Adipose tissue (tissue), 3 donors: ENCODE data around the gene LIPC. TPM values are rescaled to one million over a fixed set of nuclear protein-coding genes. Genes with fewer than 3 reads are reported as not detected.

Source experiments
- H3K27ac ChIP-seq: one replicate; pipeline ENCODE4 v1.5.1; 2013; ENCODE audit warnings: low read depth, low read length
- WGBS, 3 donors: extraction: QIAGEN DNeasy Blood & Tissue Kit; methylation state at CpG; one replicate each; pipeline ENCODE4 v1.1.7; 2013; 5-methylcytosine and 5-hydroxymethylcytosine counted together
- polyA plus RNA-seq, 3 donors: library from polyadenylated mRNA; stranded (reverse); fragments of 200-250 nt; gene quantifications; one replicate each; pipeline ENCODE4 v1.2.3, GENCODE V29; 2013
- donor health status: healthy with polysubstance abuse.
- donor health status: Bipolar disorder and iron deficiency.
- donor health status: healthy.

LIPC gene
- polyA plus RNA-seq, 3 donors, result 0.28 to 0.56 (median 0.40) TPM

DNA sequence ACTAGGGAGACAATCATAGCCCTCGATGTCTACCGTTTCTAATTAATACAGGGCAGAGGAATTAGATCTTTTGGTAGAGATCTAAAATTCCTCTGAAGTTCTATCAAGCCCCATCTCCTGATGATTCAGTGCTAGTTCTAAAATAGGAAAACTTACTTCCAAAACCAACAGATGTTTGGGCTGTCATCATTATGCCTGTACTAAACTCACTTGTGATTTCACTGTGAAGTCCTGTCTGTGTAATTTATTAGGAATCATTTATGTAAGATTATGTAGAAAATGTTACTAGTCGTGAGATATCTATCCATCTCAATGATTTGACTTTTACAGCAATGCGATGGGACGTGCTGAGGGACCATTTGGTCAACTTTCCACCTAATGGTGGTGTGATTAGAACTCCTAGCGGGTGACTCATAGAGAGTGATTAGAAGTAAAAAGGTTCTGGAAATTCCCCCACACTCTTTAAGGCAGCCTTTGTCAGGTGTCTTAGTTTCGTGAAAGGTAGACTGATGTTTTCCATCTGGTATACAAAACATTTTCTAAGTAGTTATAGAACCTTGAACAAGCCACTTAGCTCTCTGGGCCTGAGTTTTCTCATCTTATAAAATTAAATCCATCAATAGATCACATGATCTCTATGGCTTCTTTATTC, 34.2 kb downstream of the LIPC start:
- no peak overlapping the region for H3K27ac ChIP-seq
- WGBS, 3 donors, result 90 to 94% (median 92%) methylated on average over 7 of the region's 7 CpGs

DNA sequence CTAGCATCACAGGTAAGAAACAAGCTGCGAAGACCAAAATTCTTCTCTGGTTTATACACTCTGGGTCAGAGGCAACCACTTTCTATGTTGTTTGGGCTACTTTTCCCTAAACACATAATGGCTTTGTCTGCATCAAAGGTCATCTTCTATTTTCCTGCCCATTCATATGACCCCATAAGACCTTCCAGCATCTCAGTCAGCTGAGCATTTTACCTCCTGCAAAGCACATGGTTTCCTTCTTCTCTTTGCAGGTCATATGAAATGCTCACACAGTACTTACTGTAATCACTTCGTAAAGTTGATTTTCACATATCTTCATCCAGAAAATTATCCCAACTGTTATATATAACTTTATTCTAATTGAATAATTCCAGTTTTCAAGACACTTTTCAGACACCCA, 34.8 kb downstream of the LIPC start:
- 97 to 100% (median 98%) methylated on average over 2 of the region's 2 CpGs for WGBS, 3 donors
- no peak overlapping the region for H3K27ac ChIP-seq

DNA sequence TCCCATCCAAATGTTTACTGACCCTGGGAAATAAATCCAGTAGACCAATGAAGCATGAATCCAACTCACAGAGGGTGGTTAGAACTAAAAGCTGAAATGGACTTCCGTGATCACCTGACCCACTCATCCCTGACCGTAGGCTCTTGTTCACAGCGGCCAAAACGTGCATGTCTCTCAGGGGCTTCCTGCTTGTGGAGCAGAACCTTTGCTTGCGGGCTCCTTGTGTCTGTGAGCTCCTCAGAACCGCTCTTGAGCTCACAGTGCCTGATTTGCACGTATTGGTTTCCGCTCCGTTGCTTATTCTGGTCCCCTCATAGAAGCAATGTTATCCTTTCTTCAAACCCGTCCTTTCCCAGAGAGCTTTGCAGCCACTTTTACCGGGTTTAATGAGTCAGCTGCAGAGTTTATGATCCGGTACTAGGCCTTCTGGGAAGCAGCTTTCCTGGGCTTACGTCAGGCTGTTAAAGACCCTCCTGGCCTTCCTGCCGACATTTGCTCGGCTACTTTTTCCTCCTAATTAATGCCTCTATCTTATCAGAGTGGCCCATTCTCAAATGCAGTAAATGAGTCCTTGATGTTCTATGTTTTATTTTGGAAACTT, 35.4 kb downstream of the LIPC start:
- WGBS, 3 donors, result 73 to 87% (median 78%) methylated on average over 15 of the region's 15 CpGs
- no peak overlapping the region for H3K27ac ChIP-seq

DNA sequence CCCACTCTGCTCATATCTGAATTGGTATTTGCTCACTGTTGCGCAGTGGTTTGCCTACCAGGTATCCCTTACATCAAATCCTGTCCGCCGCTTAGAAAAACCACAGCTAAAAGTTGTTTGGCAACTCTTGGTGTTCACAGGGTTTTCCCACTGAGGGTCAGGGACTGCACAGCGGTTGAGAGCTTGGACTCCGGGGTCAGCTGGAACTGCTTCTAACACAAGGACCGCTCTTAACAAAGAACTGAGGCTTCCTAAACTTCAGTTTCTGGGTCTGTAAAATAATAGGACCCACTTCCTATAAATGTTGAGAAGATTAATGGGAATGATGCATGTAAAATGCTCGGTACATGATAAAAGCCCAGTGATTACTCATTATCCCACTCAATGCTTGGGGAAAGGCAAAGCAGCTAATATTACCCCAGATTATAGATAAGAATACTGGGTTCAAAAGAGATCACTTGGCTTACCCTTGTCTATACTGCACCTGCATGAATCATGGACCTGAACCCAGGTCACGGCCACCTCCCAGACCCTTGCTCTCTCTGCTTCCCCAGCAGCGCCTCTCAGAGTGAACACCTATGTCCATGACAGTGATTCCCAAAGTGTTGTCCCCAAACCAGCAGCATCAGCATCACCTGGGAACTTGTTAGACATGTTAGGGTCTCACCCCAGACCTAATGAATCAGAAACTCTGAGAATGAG, 36.1 kb downstream of the LIPC start:
- H3K27ac ChIP-seq, result no peak overlapping the region
- WGBS, 3 donors, result 80 to 88% (median 86%) methylated on average over 9 of the region's 9 CpGs

DNA sequence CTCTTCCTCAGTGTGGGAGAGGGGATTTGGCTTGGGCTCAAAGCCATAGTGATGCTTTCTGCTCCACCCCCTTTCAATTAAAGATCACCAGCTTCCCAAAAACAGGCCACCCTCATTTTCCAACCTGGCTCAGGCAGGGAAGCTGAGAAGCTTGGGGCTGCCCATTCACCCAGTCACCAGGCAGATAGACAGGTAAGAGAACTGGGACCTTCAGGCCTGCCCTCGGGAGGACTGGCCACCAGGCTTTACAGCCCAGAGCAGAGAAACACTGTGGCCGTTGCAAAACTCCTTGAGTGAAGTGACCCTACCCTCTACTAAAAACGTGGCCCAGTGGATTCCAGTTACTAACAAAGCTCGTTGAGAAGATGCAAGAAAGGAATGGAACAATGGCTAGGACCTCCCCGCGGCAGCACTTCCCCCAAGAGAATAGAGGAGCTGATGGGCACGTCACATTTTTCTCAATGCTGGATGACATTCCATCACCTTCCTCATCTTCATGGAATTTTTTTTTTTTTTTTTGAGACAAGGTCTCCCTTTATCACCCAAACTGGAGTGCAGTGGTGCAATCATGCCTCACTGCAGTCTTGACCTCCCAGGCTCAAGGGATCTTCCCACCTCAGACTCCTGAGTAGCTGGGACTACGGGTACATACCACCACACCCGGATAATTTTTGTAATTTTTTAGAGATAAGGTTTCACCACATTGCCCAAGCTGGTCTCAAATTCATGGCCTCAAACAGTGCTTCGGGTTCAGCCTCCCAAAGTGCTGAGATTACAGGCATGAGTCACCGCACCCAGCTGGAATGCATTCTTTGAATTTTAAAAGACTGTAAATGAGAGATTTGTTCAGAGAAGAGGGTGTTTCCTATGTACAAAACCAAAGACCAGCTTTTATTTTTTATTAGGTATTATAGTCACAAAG, 37.9 kb downstream of the LIPC start:
- 72 to 83% (median 80%) methylated on average over 11 of the region's 11 CpGs for WGBS, 3 donors
- no peak overlapping the region for H3K27ac ChIP-seq

DNA sequence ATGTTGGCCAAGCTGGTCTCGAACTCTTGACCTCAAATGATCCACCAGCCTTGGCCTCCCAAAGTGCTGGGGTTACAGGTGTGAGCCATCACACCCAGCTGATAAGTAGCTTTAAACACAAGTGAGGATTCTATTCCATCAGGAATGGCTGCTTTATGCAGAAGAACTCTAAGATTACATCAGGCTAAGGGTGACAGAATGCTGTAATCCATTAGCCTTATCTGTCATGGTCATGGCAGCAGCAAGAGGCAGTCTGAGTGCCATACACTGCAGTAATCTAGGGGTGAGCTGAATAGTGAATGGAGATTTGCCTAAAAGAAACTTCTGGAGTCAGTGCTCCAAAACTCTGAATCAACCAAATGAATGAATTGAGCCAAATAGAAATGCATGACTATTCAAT, 39.6 kb downstream of the LIPC start:
- 90 to 100% (median 100%) methylated on average over 1 of the region's 1 CpG for WGBS, 3 donors

DNA sequence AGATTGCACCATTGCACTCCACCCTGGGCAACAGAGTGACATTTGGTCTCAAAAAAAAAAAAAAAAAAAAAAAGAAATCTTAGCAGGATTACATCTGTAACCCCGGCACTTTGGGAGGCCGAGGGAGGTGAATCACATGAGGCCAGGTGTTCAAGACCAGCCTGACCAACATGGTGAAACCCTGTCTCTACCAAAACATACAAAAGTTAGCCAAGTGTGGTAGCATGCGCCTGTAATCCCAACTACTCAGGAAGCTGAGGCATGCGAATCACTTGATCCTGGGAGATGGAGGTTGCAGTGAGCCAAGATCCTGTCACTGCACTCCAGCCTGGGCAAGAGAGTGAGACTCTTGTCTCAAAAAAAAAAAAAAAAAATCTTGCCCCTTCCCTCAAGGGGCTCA, 40.4 kb downstream of the LIPC start:
- 79 to 98% (median 89%) methylated on average over 4 of the region's 4 CpGs for WGBS, 3 donors
- no peak overlapping the region for H3K27ac ChIP-seq

More for the DNA sequence above, 39.6 kb downstream of the LIPC start:
- no peak overlapping the region for H3K27ac ChIP-seq

GRCh38 chr15:58472821-58473581, 41.2 kb downstream of the LIPC start:
- 44 to 71% (median 49%) methylated on average over 8 of the region's 8 CpGs for WGBS, 3 donors
- no peak overlapping the region for H3K27ac ChIP-seq

DNA sequence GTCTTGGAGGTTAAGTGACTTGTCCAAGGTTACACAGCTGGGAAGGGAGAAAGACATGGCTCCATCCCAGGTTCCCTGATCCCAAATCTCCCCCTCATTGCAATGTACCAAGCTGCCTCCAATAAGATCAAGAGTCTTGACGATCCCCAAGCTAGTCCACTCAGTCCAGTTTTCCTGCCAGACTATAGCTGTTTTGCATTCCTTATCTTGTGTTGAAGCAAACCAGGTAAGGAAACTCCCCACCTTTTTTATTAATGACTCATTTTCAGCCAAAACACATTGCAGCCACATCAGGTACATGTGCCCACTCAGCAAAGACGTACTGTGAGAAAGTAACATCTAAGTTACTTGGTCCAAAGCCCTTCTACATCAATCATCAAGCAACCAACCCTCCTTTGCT, 41.9 kb downstream of the LIPC start:
- WGBS, 3 donors, result 44 to 58% (median 46%) methylated on average over 2 of the region's 2 CpGs
- H3K27ac ChIP-seq, result no peak overlapping the region

DNA sequence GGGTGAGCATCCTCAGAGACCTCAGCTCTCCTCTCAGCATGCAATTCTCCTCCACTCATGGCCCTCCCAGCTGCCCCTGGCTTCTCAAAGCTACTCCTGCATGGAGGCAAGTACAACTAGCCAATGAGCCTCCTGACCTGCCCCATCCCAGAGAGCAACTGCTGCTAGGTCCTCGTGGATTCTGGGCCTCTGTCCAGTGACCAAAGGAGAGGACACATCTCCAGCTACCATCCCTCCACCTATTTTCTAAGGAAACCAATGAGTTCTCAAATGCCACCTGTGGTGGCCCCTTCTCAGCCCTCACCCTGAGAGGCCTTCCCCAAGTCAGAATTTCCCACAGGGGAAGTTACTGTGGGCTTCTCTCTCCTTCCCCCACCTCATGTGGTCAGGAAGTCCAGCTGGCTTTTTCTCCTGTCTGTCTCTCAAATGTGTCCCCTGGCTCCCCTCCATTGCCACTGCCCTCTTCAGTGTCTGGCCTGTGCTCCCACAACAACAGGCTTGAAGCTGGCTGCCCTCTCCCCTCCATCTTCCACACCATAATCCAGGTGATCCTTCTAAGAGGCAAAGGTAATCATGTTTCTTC, 43.0 kb downstream of the LIPC start:
- 70 to 90% (median 78%) methylated on average over 1 of the region's 1 CpG for WGBS, 3 donors
- H3K27ac ChIP-seq, result no peak overlapping the region

- 64 to 75% (median 67%) methylated on average over 7 of the region's 7 CpGs for WGBS, 3 donors
- H3K27ac ChIP-seq, result no peak overlapping the region
These were observed 44.1 kb downstream of the LIPC start for GRCh38 chr15:58475573-58476524.

- no peak overlapping the region for H3K27ac ChIP-seq
- WGBS, 3 donors, result 61 to 74% (median 71%) methylated on average over 10 of the region's 10 CpGs
These were observed 44.9 kb downstream of the LIPC start for GRCh38 chr15:58476525-58477162.

GRCh38 chr15:58477170-58477569, 45.4 kb downstream of the LIPC start:
- 10 to 63% (median 16%) methylated on average over 4 of the region's 4 CpGs for WGBS, 3 donors
- H3K27ac ChIP-seq, result no peak overlapping the region

GRCh38 chr15:58478035-58478434, 46.2 kb downstream of the LIPC start:
- 98 to 100% (median 98%) methylated on average over 3 of the region's 3 CpGs for WGBS, 3 donors
- H3K27ac ChIP-seq, result no peak overlapping the region

DNA sequence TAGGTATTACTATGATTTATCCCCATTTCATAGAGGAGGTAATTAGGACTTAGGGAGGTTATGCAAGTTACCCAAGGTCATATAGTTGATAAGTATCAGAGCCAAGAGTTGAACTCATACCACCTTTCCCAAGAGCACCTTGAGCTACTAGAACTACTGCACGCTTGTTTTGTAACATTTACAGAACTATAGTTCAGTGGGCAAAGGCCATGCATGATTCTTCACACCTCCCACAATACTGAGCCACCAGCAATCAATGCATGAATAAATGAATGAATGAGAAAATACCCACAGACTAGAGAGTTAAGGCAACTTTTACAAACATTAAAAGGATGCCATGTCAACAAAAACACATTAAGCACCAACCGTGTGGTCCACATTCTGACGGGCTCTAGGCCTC, 46.8 kb downstream of the LIPC start:
- 94 to 97% (median 96%) methylated on average over 3 of the region's 3 CpGs for WGBS, 3 donors
- no peak overlapping the region for H3K27ac ChIP-seq

DNA sequence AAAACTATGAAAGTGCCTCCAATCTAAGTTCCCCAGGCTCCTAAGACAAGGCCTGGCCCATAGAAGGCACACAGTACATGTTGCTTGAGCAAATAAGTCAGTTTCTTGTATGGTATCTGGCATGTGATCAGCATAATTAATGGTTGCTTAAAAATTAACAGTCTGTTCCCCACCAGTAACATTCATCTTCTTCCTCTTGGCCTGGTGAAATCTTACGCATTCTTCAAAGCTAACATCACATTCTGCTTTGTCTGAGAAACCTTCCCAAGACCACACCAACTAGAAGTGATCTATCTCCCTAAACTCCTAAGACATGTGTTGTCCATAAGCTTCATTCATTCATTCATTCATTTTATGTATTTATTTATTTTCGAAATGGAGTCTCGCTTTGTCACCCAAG, 48.1 kb downstream of the LIPC start:
- WGBS, 3 donors, result 91 to 99% (median 93%) methylated on average over 3 of the region's 3 CpGs
- no peak overlapping the region for H3K27ac ChIP-seq
